ENCODE results near the gene SIX2.

DNA sequence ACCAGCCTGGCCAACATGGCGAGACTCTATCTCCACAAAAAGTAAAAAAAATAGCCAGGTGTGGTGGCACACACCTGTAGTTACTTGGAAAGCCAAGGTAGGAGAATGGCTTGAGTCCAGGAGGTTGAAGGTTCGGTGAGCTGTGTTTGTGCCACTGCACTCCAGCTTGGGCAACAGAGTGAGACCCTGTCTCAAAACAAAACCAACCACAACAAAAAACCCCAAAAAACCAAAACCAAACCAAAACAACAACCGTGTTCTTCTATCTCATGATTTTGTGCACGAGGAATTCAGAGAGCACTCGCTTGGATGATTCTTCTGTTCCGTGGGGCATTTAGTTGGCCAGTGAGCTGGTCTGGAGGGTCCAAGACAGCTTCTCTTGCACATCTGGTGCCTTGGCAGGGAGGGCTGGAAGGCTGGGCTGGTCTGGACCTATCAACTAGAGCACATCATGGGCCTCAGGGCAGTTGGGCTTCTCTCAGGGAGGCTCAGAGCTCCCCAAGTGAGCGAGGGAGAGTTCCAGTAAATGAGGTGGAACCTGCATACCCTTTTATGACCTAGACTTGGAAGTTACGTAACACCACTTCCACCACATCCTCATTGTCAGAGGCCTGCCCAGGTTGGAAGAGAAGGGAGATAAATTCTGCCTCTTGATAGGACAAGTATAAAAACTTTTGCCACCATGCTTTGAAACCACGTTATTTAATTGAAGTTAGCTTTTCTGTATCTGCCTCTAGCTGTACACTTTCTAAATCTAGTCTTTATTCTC is 25.2 kb downstream of the SIX2 start:
- TF ChIP-seq, protein P1, sequence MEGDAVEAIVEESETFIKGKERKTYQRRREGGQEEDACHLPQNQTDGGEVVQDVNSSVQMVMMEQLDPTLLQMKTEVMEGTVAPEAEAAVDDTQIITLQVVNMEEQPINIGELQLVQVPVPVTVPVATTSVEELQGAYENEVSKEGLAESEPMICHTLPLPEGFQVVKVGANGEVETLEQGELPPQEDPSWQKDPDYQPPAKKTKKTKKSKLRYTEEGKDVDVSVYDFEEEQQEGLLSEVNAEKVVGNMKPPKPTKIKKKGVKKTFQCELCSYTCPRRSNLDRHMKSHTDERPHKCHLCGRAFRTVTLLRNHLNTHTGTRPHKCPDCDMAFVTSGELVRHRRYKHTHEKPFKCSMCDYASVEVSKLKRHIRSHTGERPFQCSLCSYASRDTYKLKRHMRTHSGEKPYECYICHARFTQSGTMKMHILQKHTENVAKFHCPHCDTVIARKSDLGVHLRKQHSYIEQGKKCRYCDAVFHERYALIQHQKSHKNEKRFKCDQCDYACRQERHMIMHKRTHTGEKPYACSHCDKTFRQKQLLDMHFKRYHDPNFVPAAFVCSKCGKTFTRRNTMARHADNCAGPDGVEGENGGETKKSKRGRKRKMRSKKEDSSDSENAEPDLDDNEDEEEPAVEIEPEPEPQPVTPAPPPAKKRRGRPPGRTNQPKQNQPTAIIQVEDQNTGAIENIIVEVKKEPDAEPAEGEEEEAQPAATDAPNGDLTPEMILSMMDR (conservative IDR thresholded peaks at IDR 0.05; ENCODE audit: low read length): no peak
- TF ChIP-seq EZH2phosphoT487 (IDR thresholded peaks at IDR 0.05; ENCODE audit: borderline replicate concordance, low read depth, low read length): no peak
